ENCODE results near the gene OSBPL6. TPM values are rescaled to one million over a fixed set of nuclear protein-coding genes. Genes with fewer than 3 reads are reported as not detected.

OSBPL6 gene
- total RNA-seq, 1 experiment from 2014 or later: 4.6 TPM

DNA sequence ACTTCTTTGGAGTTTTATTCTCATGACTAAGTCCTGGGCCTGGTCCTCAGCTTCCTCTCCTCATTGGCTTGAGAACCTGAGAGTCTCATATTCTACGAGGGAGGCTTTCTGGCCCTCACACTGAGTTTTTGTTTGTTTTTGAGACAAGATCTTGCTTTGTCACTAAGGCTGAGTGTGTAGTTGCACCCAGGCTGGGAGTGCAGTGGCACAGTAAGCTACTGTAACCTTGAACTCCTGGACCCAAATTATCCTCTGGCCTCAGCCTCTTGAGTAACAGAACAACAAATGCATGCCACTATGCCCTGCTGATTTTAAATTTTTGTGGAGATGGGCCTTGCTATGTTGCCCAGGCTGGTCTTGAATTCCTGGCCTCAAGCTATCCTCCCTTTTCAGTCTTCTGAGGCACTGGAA lies 234.1 kb downstream of the OSBPL6 start:
- no peak overlapping the region for H3K9ac ChIP-seq (ENCODE audit: extremely low read depth, insufficient read length, low read length)
- H2AFZ ChIP-seq (ENCODE audit: low read length): no peak overlapping the region
- no peak overlapping the region for H2BK120ac ChIP-seq (ENCODE audit: low read depth, low read length, poor library complexity, severe bottlenecking)
- H2BK12ac ChIP-seq (ENCODE audit: insufficient read length, low read depth, low read length): no peak overlapping the region
- H3K79me2 ChIP-seq (ENCODE audit: insufficient read depth, low read length): no peaks in the 10 kb centered on the region
- no peaks in the 10 kb centered on the region for H3K27me3 ChIP-seq (ENCODE audit: insufficient read depth, low read length)
- no peaks in the 10 kb centered on the region for H4K20me1 ChIP-seq (ENCODE audit: control insufficient read depth, insufficient read depth, insufficient read length)
- no peaks in the 10 kb centered on the region for H3K79me1 ChIP-seq (ENCODE audit: insufficient read depth, low read depth, low read length, poor library complexity, severe bottlenecking)
- H3K18ac ChIP-seq (ENCODE audit: insufficient read length, low read depth, low read length): no peak overlapping the region
- Mint-ChIP-seq H3K4me3 (no peak overlapping the region), H3K27me3 (ENCODE audit: low read depth) (no peaks in the 10 kb centered on the region), H3K4me1 (no peaks in the 10 kb centered on the region), H3K9me3 (peaks cover 2 to 7% of the 10 kb centered on the region in 2 experiments; a peak in 3 of 5 replicates), H3K27ac (no peak overlapping the region; a peak in 1 of 7 replicates), H3K36me3 (ENCODE audit: insufficient read depth in 1 of 3, low read depth in 3 of 3) (peaks cover 20 to 70% (median 55%) of the 10 kb centered on the region in 3 experiments; a peak in 6 of 7 replicates)
- H2BK20ac ChIP-seq (ENCODE audit: low read depth, low read length, poor library complexity, severe bottlenecking): no peak overlapping the region
- no peak overlapping the region for H4K5ac ChIP-seq (ENCODE audit: insufficient read length, low read depth, low read length)
- no peak overlapping the region for H4K8ac ChIP-seq (replicated peaks; ENCODE audit: insufficient read length, low read depth, low read length)
- H2BK5ac ChIP-seq (ENCODE audit: insufficient read length, low read length): no peak overlapping the region
- H3K23ac ChIP-seq (ENCODE audit: insufficient read length, low read depth, low read length): no peak overlapping the region
- no peaks in the 10 kb centered on the region for H3K4me1 ChIP-seq (ENCODE audit: insufficient read depth, low read length)
- H2BK15ac ChIP-seq (ENCODE audit: low read depth, low read length): no peak overlapping the region
- no peak overlapping the region for H3K14ac ChIP-seq (ENCODE audit: insufficient read depth, low read length)
- no peak overlapping the region for H2AK5ac ChIP-seq (ENCODE audit: insufficient read length, low read length)
- no CpG with 5 or more reads among the region's 1 CpG for WGBS (ENCODE audit: extremely low coverage, insufficient read length, low lambda C conversion rate)
- no peak for DNase-seq
- no peak overlapping the region for H3K4ac ChIP-seq (ENCODE audit: low read depth, low read length)
- no peak overlapping the region for H3K27ac ChIP-seq (ENCODE audit: insufficient read length, low read depth, low read length)
- no peak overlapping the region for H3T11ph ChIP-seq (ENCODE audit: low read length)
- H3K56ac ChIP-seq (ENCODE audit: insufficient read length, low read depth, low read length): no peak overlapping the region
- TF ChIP-seq CTCF (conservative IDR thresholded peaks at IDR 0.05): no peak
- H3K23me2 ChIP-seq (ENCODE audit: insufficient read length, low read depth, low read length, poor library complexity, severe bottlenecking): no peaks in the 10 kb centered on the region
- no peak overlapping the region for H4K91ac ChIP-seq (ENCODE audit: insufficient read length, low read depth, low read length)
- H3K9me3 ChIP-seq (ENCODE audit: control insufficient read depth, low read depth, low read length): no peaks in the 10 kb centered on the region
- no peak overlapping the region for H3K4me2 ChIP-seq (ENCODE audit: insufficient read depth, insufficient read length, low read length)

Measured in H9 (cell line).